HT-29 (cell line): ENCODE results near the gene RPS6KA1. TPM values are rescaled to one million over a fixed set of nuclear protein-coding genes. Genes with fewer than 3 reads are reported as not detected.
A peak's percentile ranks its signal among the peaks of the same experiment; 100 is the strongest.
"Not testable (repeated sequence)": the region's sequence is repeated elsewhere in the genome, so short reads cannot be mapped to it uniquely, and the experiment has no call there.

Experiments used
- DNase-seq: peaks from one replicate; pipeline ENCODE4 v3.0.0-alpha.2; 2015; ENCODE audit warnings: low spot score
- total RNA-seq: library from RNA; depleted of rRNA; stranded (reverse); fragments of >200 nt; shearing (Covaris generic); gene quantifications from 2 replicates; pipeline ENCODE4 v1.2.3, GENCODE V29; 2014; rRNA removed

The RPS6KA1 gene
- 72.6 and 79.8 TPM in 2 replicates for total RNA-seq

GRCh38 chr1:26529655-26530409, at the start of gene RPS6KA1:
Gene RPS6KA1, plus strand, starts transcription at chr1:26529761. Its CDS starts 160 bp downstream, at chr1:26529921.
- DNase-seq = peak; percentile 62

DNA sequence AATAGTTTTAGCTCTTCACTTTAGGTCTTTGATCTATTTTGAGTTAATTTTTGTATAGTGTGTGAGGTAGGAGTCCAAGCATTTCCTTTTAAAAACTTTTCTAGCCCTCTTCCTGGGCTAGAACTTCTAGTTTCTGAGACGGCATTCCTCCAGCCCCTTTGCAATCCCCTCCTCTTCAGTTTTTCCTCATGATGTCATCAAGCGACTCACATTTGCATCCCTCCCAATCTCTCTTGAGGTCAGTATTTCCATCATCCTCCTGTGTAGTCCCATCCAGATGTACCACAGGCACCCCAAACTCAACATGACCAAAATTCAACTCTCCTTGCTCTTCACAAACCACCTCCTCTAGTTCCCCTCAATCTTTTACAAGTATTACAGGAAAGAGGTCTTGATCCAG, 46.6 kb upstream of the RPS6KA1 start:
- no peak for DNase-seq

- DNase-seq = no peak
Measured at GRCh38 chr1:26483980-26484379, 45.6 kb upstream of the RPS6KA1 start.

DNA sequence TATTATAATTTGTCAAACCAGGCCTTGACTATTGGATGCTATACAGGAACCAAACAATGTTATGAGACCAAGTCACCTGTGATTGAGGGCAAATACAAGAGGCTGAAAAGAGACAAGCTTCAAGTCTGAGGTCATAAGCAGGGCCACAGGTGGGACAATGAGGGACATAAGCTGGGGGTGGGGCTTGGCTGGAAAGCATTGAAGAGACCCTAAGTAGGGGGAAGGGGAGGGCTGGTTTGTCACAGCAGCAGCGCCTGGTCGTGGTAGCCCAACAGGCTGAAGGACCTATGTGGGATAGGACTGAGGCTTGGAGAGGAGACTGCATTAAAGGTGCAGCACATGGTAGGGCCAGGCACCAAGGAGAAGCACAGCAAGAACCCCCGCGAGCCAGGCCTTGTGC, 39.4 kb upstream of the RPS6KA1 start:
- no peak for DNase-seq

- DNase-seq = no peak
Measured at GRCh38 chr1:26493267-26493666, 36.3 kb upstream of the RPS6KA1 start.

- no peak for DNase-seq
Measured at GRCh38 chr1:26493938-26494337, 35.6 kb upstream of the RPS6KA1 start.

DNA sequence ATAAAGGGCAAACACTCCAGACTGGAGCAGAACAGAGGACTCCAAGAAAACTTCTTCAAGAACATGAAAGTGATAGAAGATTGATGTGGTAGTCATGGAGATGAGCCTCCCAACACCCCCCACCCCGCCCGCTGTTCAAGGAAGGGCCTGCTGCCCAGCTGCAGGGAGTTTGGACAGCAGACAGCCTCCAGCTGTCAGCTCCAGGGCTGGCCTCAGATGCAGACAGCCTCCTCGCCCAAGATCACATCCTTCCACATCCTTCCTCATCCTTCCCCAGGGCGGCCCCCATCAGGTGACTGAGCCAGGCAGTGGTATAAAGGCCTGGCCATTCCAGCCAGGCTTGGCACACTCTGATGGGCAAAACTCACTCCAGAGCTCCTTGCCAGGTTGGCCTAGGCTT, 32.7 kb upstream of the RPS6KA1 start:
- DNase-seq = no peak

DNA sequence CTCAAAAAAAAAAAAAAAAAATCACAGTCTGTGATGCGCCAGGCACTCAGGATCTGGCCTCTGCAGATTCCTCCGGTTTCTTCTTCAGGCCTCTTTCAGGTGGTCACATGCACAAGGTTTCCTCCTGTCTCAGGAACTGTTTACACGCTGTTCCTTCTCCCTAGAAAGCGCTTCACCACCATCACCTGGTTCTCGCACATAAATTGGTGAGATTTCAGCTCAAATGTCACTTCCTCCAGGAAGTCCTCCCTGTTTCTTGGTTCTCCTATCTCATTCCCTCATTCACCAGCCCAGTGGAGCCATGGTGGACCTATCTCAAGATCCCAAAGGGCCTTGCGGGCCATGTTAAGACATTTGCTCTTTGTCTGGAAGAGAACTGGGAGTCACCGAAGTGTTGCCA, 30.7 kb upstream of the RPS6KA1 start:
- no peak for DNase-seq

GRCh38 chr1:26500488-26501175, 28.9 kb upstream of the RPS6KA1 start:
- peak; percentile 80 for DNase-seq

DNA sequence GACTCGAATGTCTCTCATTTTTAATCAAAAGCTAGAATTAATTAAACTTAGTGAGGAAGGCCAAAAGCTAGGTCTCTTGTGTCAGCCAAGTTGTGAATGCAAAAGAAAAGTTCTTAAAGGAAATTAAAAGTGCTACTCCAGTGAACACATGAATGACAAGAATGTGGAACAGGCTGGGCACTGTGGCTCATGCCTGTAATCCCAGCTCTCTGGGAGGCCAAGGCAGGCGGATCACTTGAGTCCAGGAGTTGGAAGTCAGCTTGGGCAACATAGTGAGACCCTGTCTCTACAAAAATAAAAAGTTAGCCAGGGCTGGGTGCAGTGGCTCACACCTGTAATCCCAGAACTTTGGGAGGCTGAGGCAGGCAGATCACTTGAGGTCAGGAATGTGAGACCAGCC, 18.9 kb upstream of the RPS6KA1 start:
- not testable (repeated sequence) for DNase-seq

GRCh38 chr1:26515836-26516235, 13.7 kb upstream of the RPS6KA1 start:
- DNase-seq = not testable (repeated sequence)

- no peak for DNase-seq
Measured at GRCh38 chr1:26516987-26517765, 12.4 kb upstream of the RPS6KA1 start.

- no peak for DNase-seq
Measured at GRCh38 chr1:26517766-26518049, 11.9 kb upstream of the RPS6KA1 start.

- DNase-seq = no peak
Measured at GRCh38 chr1:26518355-26518754, 11.2 kb upstream of the RPS6KA1 start.

GRCh38 chr1:26520339-26520738, 9.2 kb upstream of the RPS6KA1 start:
- no peak for DNase-seq

- DNase-seq = no peak
Measured at GRCh38 chr1:26521669-26522030, 7.9 kb upstream of the RPS6KA1 start.

GRCh38 chr1:26522073-26522472, 7.5 kb upstream of the RPS6KA1 start:
- no peak for DNase-seq

- DNase-seq = no peak
Measured at GRCh38 chr1:26524181-26524580, 5.4 kb upstream of the RPS6KA1 start.

DNA sequence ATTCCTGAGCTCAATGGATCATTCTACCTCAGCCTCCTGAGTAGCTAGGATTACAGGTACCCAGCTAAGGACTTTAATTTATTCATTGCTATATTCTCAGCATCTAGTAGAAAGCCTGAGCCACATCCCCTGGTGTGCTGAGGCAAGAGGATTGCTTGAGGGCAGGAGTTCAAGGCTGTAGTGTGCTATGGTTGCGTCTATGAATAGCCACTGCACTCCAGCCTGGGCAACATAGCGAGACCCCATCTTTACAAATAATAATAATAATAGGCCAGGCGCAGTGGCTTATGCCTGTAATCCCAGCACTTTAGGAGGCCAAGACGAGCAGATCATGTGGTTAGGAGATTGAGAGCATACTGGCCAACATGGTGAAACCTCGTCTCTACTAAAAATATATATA, 3.3 kb upstream of the RPS6KA1 start:
- DNase-seq = no peak

DNA sequence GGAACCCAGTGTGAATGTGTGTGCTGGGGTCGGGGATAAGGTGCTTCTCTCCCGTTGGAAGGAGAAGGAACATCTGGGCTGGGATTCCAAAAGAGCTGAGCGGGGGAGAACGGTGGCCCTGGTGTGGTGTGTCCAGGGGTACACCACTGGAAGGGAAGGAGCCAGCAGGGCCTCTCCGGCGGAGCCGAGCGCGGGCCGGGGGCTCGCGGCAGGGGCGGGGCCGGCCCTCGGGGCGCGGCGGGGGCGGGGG, 231 bp upstream of the RPS6KA1 start:
- DNase-seq = no peak

DNA sequence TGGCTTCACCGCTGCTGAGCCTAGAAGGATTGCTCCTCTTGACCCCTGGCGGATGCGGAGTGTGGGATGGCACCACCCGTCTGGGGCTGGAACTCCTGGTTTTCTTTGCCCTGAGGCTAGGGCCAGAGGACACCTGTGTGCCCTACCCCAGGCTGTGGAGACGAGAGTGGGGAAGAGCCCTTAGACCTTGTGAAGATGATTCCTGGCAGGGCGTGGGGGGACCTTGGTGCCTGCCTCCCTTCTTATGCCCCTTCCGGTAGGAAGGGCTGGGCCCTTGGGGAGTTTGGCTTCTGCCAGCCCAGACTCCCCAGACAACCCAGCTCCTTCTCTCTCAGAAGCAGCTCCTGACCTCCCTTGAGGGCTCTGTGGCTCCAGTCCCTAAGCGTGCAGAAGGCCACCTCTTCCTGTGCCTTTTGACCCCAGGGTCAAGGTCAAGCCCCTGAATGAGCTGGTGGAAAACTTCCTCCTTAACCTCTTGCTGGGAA, 891 bp downstream of the RPS6KA1 start:
- DNase-seq = peak; percentile 48

DNA sequence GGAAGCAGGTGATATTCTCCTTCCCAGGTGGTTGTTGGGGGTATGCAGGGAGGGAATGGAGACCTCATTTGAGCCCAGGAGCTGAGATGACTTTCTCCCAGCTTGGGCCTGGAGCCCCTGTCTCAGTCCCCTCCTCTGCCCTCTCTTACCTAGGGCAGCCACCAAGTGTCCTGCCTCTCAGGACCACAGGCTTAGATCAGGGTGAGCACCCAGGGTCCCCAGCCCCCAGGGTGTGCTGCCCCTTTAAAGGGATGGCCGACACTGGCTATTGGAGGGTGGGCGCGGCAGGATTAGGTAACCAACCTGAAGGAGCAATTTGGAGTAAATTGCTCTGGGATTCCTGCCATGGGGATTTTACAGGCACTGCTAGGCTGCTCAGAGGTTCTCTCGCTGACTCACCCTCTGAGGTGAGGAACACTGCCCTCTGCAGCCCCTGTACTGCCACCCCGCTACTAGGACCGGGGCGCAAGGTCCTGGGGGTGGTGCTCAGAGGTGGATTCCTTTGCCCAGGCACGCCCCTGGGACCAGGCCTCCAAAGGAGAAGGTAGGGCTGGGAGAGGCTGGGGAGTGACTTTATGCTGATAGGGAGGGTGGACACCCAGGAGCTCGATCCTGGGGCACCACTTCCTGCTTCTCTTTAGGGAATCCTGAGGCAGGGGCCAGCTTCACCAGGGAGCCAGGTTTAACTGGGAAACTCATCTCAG, 1.5 kb downstream of the RPS6KA1 start:
- peak; percentile 93 for DNase-seq
